ENCODE results near the gene C6orf120. TPM values are rescaled to one million over a fixed set of nuclear protein-coding genes. Genes with fewer than 3 reads are reported as not detected.

C6orf120 gene
- total and polyA plus RNA-seq, 8 donors = 1.8 to 62.6 (median 11.7) TPM

- H3K9me3 ChIP-seq = no peaks in the 10 kb centered on the region
- peaks cover 15 to 93% (median 85%) of the 10 kb centered on the region in 4 donors for H3K36me3 ChIP-seq
- H3K27ac ChIP-seq = no peak overlapping the region
- DNase-seq = no peak
- no peak overlapping the region for H3K4me3 ChIP-seq
- H3K4me1 ChIP-seq = no peaks in the 10 kb centered on the region
- intact Hi-C loops (cut with DNase I; ENCODE audit: low total_unique reads) = no loop called here
- TF ChIP-seq POLR2AphosphoS5 (IDR thresholded peaks at IDR 0.05) = no peak
- no peak for TF ChIP-seq EP300 (IDR thresholded peaks at IDR 0.05)
- TF ChIP-seq CTCF (IDR thresholded peaks at IDR 0.05) = no peak
- no peak for TF ChIP-seq POLR2A (IDR thresholded peaks at IDR 0.05)
- H3K27me3 ChIP-seq = no peaks in the 10 kb centered on the region
- WGBS, 5 donors = 91 to 94% (median 93%) methylated on average over 16 to 26 of the region's 26 CpGs
Measured at GRCh38 chr6:169660751-169661390, 41.1 kb upstream of the C6orf120 start.

GRCh38 chr6:169661391-169661756 is 40.6 kb upstream of the C6orf120 start:
- TF ChIP-seq POLR2A (IDR thresholded peaks at IDR 0.05) = no peak
- TF ChIP-seq EP300 (IDR thresholded peaks at IDR 0.05) = no peak
- TF ChIP-seq POLR2AphosphoS5 (IDR thresholded peaks at IDR 0.05) = no peak
- TF ChIP-seq CTCF (IDR thresholded peaks at IDR 0.05) = no peak
- Histone ChIP-seq H3K4me3 (no peak overlapping the region), H3K4me1 (no peaks in the 10 kb centered on the region), H3K36me3 (peaks cover 17 to 96% (median 85%) of the 10 kb centered on the region in 4 donors), H3K27ac (no peak overlapping the region), H3K9me3 (no peaks in the 10 kb centered on the region), H3K27me3 (no peaks in the 10 kb centered on the region)
- DNase-seq = no peak
- intact Hi-C loops (cut with DNase I; ENCODE audit: low total_unique reads) = no loop called here
- WGBS, 5 donors = 87 to 97% (median 95%) methylated on average over 6 to 7 of the region's 7 CpGs

DNA sequence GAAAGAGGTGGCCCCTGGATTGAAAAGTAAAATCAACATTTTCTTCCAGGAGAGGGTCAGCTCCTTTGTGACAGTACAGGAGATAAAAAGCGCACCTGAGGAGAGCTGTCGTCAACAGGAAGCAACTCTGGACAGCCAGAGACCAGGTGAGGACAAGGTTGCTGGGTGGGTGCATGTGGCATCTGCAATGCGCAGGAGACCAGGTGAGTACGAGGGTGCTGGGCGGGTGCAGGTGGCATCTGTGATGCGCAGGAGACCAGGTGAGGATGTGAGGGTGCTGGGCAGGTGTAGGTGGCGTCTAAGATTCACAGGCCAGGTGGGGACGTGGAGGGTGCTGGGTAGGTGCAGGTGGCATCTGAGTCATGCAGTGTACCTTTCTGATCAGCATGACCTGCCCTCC is 38.5 kb upstream of the C6orf120 start:
- 80 to 96% (median 94%) methylated on average over 8 of the region's 8 CpGs for WGBS, 5 donors
- intact Hi-C loops (cut with DNase I; ENCODE audit: low total_unique reads) = no loop called here

DNA sequence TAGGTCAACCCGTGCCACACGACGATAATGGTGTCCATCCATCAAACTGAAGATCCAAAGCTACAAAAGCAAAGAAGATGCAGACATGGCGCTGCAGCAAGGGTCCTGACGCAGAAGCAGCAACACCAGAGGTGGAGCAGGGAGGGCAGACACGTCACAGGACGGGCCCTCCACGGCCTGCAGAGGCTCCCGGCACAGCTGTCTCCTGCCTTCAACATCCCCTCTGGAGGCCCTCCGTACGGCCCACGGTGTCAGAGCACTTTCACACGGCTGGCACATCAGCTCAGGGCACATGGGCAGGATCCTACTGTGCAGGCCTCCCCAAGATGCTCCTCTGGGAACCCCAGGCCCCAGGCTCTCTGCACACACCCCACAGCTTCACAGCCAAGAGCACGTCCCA is 37.7 kb upstream of the C6orf120 start:
- Histone ChIP-seq H3K9me3 (no peaks in the 10 kb centered on the region), H3K27me3 (no peaks in the 10 kb centered on the region), H3K27ac (no peak overlapping the region), H3K4me1 (no peaks in the 10 kb centered on the region), H3K4me3 (no peak overlapping the region), H3K36me3 (peaks cover 24 to 95% (median 84%) of the 10 kb centered on the region in 4 donors)
- intact Hi-C loops (cut with DNase I; ENCODE audit: low total_unique reads) = no loop called here
- no peak for DNase-seq
- TF ChIP-seq POLR2AphosphoS5 (IDR thresholded peaks at IDR 0.05) (no peak), EP300 (IDR thresholded peaks at IDR 0.05) (no peak), CTCF (IDR thresholded peaks at IDR 0.05) (no peak), POLR2A (IDR thresholded peaks at IDR 0.05) (no peak)
- 93 to 96% (median 94%) methylated on average over 14 of the region's 14 CpGs for WGBS, 5 donors

More for the DNA sequence above, 38.5 kb upstream of the C6orf120 start:
- H3K4me1 ChIP-seq = no peaks in the 10 kb centered on the region
- no peak for DNase-seq
- H3K27ac ChIP-seq = no peak overlapping the region
- no peaks in the 10 kb centered on the region for H3K27me3 ChIP-seq
- H3K4me3 ChIP-seq = no peak overlapping the region
- H3K36me3 ChIP-seq = peaks cover 24 to 98% (median 87%) of the 10 kb centered on the region in 4 donors
- TF ChIP-seq POLR2A (IDR thresholded peaks at IDR 0.05) (no peak), CTCF (IDR thresholded peaks at IDR 0.05) (no peak), POLR2AphosphoS5 (IDR thresholded peaks at IDR 0.05) (no peak), EP300 (IDR thresholded peaks at IDR 0.05) (no peak)
- no peaks in the 10 kb centered on the region for H3K9me3 ChIP-seq
